Activated CD4-positive, alpha-beta T cell treated with anti-CD3 and anti-CD28 coated beads, Interleukin-2, Interleukin-6, amounts not matched to agents 100 ng/mL and 50 ng/mL, durations not matched to agents 16 hours and 8 hours (primary cell): Measurements from ENCODE around the gene RALGAPB.

ENCODE experiments used
- DNase-seq: peaks from one replicate; pipeline ENCODE4 v3.0.0-alpha.2; 2020

The RALGAPB gene

GRCh38 chr20:38617830-38618196 lies 145.2 kb downstream of the RALGAPB start:
- DNase-seq, result no peak

- DNase-seq, result no peak
Measured at GRCh38 chr20:38620441-38620840, 147.8 kb downstream of the RALGAPB start.

- no peak for DNase-seq
Measured at GRCh38 chr20:38623061-38623460, 150.4 kb downstream of the RALGAPB start.

- no peak for DNase-seq
Measured at GRCh38 chr20:38624084-38624483, 151.4 kb downstream of the RALGAPB start.

GRCh38 chr20:38625896-38626295 lies 153.3 kb downstream of the RALGAPB start:
- no peak for DNase-seq

GRCh38 chr20:38626921-38627659 lies 154.4 kb downstream of the RALGAPB start:
- no peak for DNase-seq
